ENCODE measurements around the gene LRP1B.

Gene LRP1B

DNA sequence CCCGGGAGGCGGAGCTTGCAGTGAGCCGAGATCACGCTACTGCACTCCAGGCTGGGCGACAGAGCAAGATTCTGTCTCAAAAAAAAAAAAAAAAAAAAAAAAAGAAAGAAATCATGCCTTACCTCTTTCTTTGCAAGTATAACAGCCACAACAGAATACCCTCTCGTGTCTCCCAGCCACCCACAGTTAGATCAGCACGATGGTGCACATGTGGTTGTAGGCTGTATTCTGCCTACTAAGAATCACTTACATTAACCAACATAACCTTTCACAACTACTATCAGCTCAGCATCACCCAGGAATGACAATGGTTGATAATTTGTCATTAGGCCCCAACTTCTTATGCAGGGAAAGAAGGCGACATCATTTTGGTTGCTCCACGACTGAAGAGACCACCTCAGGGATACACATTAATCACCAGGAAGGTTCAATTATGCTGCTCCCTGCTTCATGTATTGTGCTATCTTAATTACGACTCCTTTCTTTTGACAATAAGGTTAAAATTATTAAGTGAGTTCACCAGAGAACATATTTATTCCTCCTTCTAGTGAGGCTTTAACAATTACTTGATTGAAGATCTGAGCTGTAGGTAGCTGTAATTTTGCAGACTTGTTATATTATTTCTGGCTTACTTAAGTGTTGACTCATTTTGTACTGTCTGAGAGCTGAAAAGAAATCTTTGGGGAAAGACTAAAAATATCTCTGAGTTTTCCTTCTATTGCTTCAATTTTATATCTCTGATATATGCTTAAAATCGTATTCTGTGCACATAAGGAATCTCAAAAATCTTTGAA, 120.1 kb downstream of the LRP1B start:
- no peak for TF ChIP-seq ZFX (IDR thresholded peaks at IDR 0.05; ENCODE audit: borderline replicate concordance)

DNA sequence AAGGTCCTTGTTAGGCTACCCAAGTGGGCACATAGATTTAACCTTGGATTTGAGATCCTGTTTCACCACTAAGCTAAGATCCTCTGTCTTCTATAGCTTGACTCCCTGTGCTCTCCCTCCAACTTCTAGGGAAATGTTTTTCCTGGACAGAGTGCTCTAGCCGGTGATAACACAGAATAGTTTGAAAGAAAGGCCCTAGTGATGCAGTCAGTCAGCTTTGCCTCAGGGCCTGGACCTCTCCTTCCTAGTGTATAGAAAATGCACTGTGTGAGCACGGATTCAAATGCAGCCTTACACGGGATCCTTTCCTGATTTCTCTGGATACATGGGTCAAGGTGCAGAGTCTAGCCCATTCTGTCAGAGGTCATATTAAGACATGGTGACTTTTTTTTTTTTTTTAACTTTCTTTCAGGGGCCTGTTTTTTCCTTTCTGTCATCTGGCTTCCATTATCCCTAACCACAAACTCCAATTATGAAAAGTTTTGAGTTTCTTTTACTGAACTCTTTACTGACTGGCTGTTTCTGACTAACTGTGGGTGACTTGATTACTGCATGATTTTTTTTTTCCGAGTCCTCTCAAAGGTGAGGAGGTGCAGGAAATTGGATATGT, 122.6 kb downstream of the LRP1B start:
- no peak for TF ChIP-seq ZFX (IDR thresholded peaks at IDR 0.05; ENCODE audit: borderline replicate concordance)
- TF ChIP-seq, protein P1, sequence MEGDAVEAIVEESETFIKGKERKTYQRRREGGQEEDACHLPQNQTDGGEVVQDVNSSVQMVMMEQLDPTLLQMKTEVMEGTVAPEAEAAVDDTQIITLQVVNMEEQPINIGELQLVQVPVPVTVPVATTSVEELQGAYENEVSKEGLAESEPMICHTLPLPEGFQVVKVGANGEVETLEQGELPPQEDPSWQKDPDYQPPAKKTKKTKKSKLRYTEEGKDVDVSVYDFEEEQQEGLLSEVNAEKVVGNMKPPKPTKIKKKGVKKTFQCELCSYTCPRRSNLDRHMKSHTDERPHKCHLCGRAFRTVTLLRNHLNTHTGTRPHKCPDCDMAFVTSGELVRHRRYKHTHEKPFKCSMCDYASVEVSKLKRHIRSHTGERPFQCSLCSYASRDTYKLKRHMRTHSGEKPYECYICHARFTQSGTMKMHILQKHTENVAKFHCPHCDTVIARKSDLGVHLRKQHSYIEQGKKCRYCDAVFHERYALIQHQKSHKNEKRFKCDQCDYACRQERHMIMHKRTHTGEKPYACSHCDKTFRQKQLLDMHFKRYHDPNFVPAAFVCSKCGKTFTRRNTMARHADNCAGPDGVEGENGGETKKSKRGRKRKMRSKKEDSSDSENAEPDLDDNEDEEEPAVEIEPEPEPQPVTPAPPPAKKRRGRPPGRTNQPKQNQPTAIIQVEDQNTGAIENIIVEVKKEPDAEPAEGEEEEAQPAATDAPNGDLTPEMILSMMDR (IDR thresholded peaks at IDR 0.05) = no peak
- H3K27ac ChIP-seq = no peak overlapping the region

More for the DNA sequence above, 120.1 kb downstream of the LRP1B start:
- no peak overlapping the region for H3K27ac ChIP-seq

DNA sequence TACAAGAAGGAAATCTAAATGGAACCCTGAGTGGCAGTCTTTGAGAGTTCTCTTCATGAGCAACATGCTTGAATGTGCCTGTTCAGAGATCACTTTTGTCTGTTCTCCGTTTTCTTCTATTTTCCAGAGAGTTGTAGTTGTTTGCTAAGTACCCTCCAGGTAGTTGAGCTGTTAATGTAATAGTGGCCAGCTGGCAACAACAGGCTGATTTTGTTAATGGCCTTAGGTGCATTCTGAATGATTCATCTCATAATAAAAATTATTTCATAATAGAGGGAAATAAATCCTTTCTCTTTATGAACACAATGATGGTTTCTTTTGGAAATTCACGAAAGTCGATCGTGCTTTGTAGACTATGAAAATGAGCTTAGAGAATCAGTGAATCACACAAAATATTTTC, 136.8 kb downstream of the LRP1B start:
- no peak overlapping the region for H3K27ac ChIP-seq
- no peak for TF ChIP-seq ZFX (IDR thresholded peaks at IDR 0.05; ENCODE audit: borderline replicate concordance)
- TF ChIP-seq, protein P1 (IDR thresholded peaks at IDR 0.05) = no peak

DNA sequence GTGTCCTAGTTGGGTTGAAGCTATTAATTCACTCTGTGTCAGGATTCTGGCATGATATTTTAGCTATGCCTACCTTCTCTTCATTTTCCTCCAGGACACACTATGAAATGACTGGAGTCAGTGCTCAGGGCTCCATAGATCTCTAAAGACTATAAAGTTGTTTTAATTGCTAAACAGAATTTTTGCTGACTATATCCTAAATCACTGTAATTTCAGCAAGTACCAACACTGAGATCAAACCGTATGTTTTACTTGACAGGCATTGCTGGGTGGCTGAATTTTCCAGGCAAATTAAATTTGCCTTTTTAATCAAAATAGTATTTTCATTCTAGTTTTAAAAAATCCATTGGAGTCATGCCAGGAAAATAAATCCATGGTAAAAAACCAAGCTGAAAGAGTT, 138.1 kb downstream of the LRP1B start:
- TF ChIP-seq ZFX (IDR thresholded peaks at IDR 0.05; ENCODE audit: borderline replicate concordance) = no peak
- TF ChIP-seq, protein P1 (IDR thresholded peaks at IDR 0.05) = no peak
- H3K27ac ChIP-seq = no peak overlapping the region

DNA sequence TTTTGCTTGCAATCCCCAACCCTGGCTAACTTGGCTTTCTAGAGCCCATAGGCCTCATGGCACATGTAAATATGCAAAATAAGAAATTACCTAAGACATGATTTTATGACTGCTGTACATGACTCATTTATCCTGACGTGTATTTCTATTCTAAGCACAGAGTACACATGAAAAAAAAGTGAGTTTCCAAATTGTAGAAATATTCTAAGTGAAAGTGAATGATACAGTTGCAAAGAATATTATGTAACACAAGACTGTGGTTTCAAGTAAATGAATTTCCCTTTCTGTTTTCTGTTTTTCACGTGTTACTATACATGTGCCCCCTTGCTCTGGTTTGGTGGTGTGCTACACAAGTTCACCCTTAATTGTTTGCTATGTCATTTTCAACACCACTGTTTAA, 162.4 kb downstream of the LRP1B start:
- TF ChIP-seq ZFX (IDR thresholded peaks at IDR 0.05; ENCODE audit: borderline replicate concordance) = no peak
- TF ChIP-seq, protein P1 (IDR thresholded peaks at IDR 0.05) = no peak
- no peak overlapping the region for H3K27ac ChIP-seq

DNA sequence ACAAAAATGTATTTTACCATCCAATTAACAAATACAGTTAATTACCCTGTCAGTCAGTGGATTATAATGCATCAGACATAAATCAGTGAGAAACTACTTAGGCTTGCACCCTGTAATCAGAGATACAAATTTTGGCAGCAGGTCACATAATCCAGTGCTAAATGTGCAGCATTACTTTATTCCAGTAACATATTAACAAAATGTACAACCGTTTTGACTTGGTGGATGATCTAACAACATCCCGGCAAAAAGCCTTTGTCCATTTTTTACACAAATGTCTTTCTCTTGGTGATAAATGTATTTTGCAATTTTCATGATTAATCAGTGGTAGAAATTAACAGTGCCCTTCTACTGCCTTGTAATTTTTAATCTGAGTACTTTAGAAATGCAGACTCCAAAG, 162.8 kb downstream of the LRP1B start:
- no peak for TF ChIP-seq ZFX (IDR thresholded peaks at IDR 0.05; ENCODE audit: borderline replicate concordance)
- TF ChIP-seq, protein P1 (IDR thresholded peaks at IDR 0.05) = no peak
- H3K27ac ChIP-seq = no peak overlapping the region

DNA sequence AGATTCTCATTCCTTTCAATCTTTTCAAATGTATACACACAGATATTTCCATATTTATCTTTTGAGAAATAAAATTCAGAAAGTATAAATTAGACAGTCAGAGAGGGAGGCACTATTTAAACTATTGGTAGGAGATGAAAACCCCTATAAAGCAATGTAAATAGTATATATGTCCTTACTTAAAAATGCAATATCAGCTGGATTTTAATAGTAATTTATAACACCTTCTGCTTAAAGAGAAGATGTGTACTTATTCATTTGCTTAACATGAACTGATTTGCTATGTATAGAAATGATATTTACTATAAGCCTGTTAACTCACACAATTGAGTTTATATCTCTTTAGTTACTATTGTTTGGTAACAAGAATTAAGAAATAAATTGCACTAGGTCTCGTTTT, 163.3 kb downstream of the LRP1B start:
- TF ChIP-seq, protein P1 (IDR thresholded peaks at IDR 0.05) = no peak
- no peak for TF ChIP-seq ZFX (IDR thresholded peaks at IDR 0.05; ENCODE audit: borderline replicate concordance)
- no peak overlapping the region for H3K27ac ChIP-seq
